ENCODE data around the gene BLOC1S4.

BLOC1S4 gene

GRCh38 chr4:6742507-6742906 lies 26.5 kb downstream of the BLOC1S4 start:
- Histone ChIP-seq H3K4me3 (ENCODE audit: insufficient read depth, low read depth, low read length) (no peak overlapping the region), H3K36me3 (ENCODE audit: control insufficient read depth, insufficient read depth, low read length) (no peaks in the 10 kb centered on the region), H3K4me1 (ENCODE audit: control insufficient read depth, insufficient read depth, low read length) (peaks cover 8% of the 10 kb centered on the region), H3K27ac (ENCODE audit: insufficient read depth, low read depth, low read length, poor library complexity, severe bottlenecking) (no peak overlapping the region), H3K27me3 (ENCODE audit: control insufficient read depth, insufficient read depth, low read length, poor library complexity, severe bottlenecking) (no peaks in the 10 kb centered on the region), H3K9me3 (ENCODE audit: control insufficient read depth, low read length) (no peaks in the 10 kb centered on the region)
- WGBS, 2 experiments, result 86% methylated on average over 2 of the region's 2 CpGs; no CpG with 5 or more reads in 1 of the 2 experiments

GRCh38 chr4:6742989-6743388 lies 27.0 kb downstream of the BLOC1S4 start:
- Histone ChIP-seq H3K9me3 (ENCODE audit: control insufficient read depth, low read length) (no peaks in the 10 kb centered on the region), H3K4me3 (ENCODE audit: insufficient read depth, low read depth, low read length) (no peak overlapping the region), H3K27ac (ENCODE audit: insufficient read depth, low read depth, low read length, poor library complexity, severe bottlenecking) (no peak overlapping the region), H3K27me3 (ENCODE audit: control insufficient read depth, insufficient read depth, low read length, poor library complexity, severe bottlenecking) (no peaks in the 10 kb centered on the region), H3K4me1 (ENCODE audit: control insufficient read depth, insufficient read depth, low read length) (peaks cover 8% of the 10 kb centered on the region), H3K36me3 (ENCODE audit: control insufficient read depth, insufficient read depth, low read length) (no peaks in the 10 kb centered on the region)
- 81 to 82% methylated on average over 11 of the region's 11 CpGs for WGBS, 2 experiments

- 92% methylated on average over 20 of the region's 20 CpGs for WGBS, 2 experiments
- Histone ChIP-seq H3K27me3 (ENCODE audit: control insufficient read depth, insufficient read depth, low read length, poor library complexity, severe bottlenecking) (no peaks in the 10 kb centered on the region), H3K4me3 (ENCODE audit: insufficient read depth, low read depth, low read length) (no peak overlapping the region), H3K36me3 (ENCODE audit: control insufficient read depth, insufficient read depth, low read length) (no peaks in the 10 kb centered on the region), H3K9me3 (ENCODE audit: control insufficient read depth, low read length) (no peaks in the 10 kb centered on the region), H3K4me1 (ENCODE audit: control insufficient read depth, insufficient read depth, low read length) (peaks cover 8% of the 10 kb centered on the region), H3K27ac (ENCODE audit: insufficient read depth, low read depth, low read length, poor library complexity, severe bottlenecking) (no peak overlapping the region)
Measured at GRCh38 chr4:6746721-6747293, 30.8 kb downstream of the BLOC1S4 start.

- Histone ChIP-seq H3K4me1 (ENCODE audit: control insufficient read depth, insufficient read depth, low read length) (peaks cover 8% of the 10 kb centered on the region), H3K36me3 (ENCODE audit: control insufficient read depth, insufficient read depth, low read length) (no peaks in the 10 kb centered on the region), H3K27ac (ENCODE audit: insufficient read depth, low read depth, low read length, poor library complexity, severe bottlenecking) (no peak overlapping the region), H3K4me3 (ENCODE audit: insufficient read depth, low read depth, low read length) (no peak overlapping the region), H3K27me3 (ENCODE audit: control insufficient read depth, insufficient read depth, low read length, poor library complexity, severe bottlenecking) (no peaks in the 10 kb centered on the region), H3K9me3 (ENCODE audit: control insufficient read depth, low read length) (no peaks in the 10 kb centered on the region)
- 92% methylated on average over 11 of the region's 11 CpGs for WGBS, 2 experiments
Measured at GRCh38 chr4:6747294-6748051, 31.5 kb downstream of the BLOC1S4 start.

GRCh38 chr4:6748286-6748685 lies 32.3 kb downstream of the BLOC1S4 start:
- WGBS, 2 experiments, result 94 to 96% methylated on average over 9 of the region's 9 CpGs
- Histone ChIP-seq H3K4me3 (ENCODE audit: insufficient read depth, low read depth, low read length) (no peak overlapping the region), H3K4me1 (ENCODE audit: control insufficient read depth, insufficient read depth, low read length) (peaks cover 8% of the 10 kb centered on the region)

GRCh38 chr4:6749340-6750171 lies 33.6 kb downstream of the BLOC1S4 start:
- 81 to 85% methylated on average over 25 of the region's 25 CpGs for WGBS, 2 experiments
- no peaks in the 10 kb centered on the region for H3K36me3 ChIP-seq (ENCODE audit: control insufficient read depth, insufficient read depth, low read length)
- no peaks in the 10 kb centered on the region for H3K27me3 ChIP-seq (ENCODE audit: control insufficient read depth, insufficient read depth, low read length, poor library complexity, severe bottlenecking)
- H3K4me3 ChIP-seq (ENCODE audit: insufficient read depth, low read depth, low read length), result no peak overlapping the region
- no peaks in the 10 kb centered on the region for H3K9me3 ChIP-seq (ENCODE audit: control insufficient read depth, low read length)
- H3K27ac ChIP-seq (ENCODE audit: insufficient read depth, low read depth, low read length, poor library complexity, severe bottlenecking), result no peak overlapping the region
- peaks cover 8% of the 10 kb centered on the region for H3K4me1 ChIP-seq (ENCODE audit: control insufficient read depth, insufficient read depth, low read length)

More at GRCh38 chr4:6748286-6748685, 32.3 kb downstream of the BLOC1S4 start:
- no peaks in the 10 kb centered on the region for H3K27me3 ChIP-seq (ENCODE audit: control insufficient read depth, insufficient read depth, low read length, poor library complexity, severe bottlenecking)
- H3K27ac ChIP-seq (ENCODE audit: insufficient read depth, low read depth, low read length, poor library complexity, severe bottlenecking), result no peak overlapping the region
- H3K9me3 ChIP-seq (ENCODE audit: control insufficient read depth, low read length), result no peaks in the 10 kb centered on the region
- no peaks in the 10 kb centered on the region for H3K36me3 ChIP-seq (ENCODE audit: control insufficient read depth, insufficient read depth, low read length)

GRCh38 chr4:6750286-6751221 lies 34.6 kb downstream of the BLOC1S4 start:
- Histone ChIP-seq H3K9me3 (ENCODE audit: control insufficient read depth, low read length) (no peaks in the 10 kb centered on the region), H3K4me1 (ENCODE audit: control insufficient read depth, insufficient read depth, low read length) (peaks cover 8% of the 10 kb centered on the region), H3K27me3 (ENCODE audit: control insufficient read depth, insufficient read depth, low read length, poor library complexity, severe bottlenecking) (no peaks in the 10 kb centered on the region), H3K36me3 (ENCODE audit: control insufficient read depth, insufficient read depth, low read length) (no peaks in the 10 kb centered on the region), H3K4me3 (ENCODE audit: insufficient read depth, low read depth, low read length) (no peak overlapping the region), H3K27ac (ENCODE audit: insufficient read depth, low read depth, low read length, poor library complexity, severe bottlenecking) (no peak overlapping the region)
- WGBS, 2 experiments, result 91 to 93% methylated on average over 23 of the region's 23 CpGs

GRCh38 chr4:6751611-6752485 lies 35.9 kb downstream of the BLOC1S4 start:
- WGBS, 2 experiments, result 80% methylated on average over 18 of the region's 18 CpGs
- Histone ChIP-seq H3K36me3 (ENCODE audit: control insufficient read depth, insufficient read depth, low read length) (no peaks in the 10 kb centered on the region), H3K27ac (ENCODE audit: insufficient read depth, low read depth, low read length, poor library complexity, severe bottlenecking) (no peak overlapping the region), H3K4me1 (ENCODE audit: control insufficient read depth, insufficient read depth, low read length) (no peaks in the 10 kb centered on the region), H3K27me3 (ENCODE audit: control insufficient read depth, insufficient read depth, low read length, poor library complexity, severe bottlenecking) (no peaks in the 10 kb centered on the region), H3K4me3 (ENCODE audit: insufficient read depth, low read depth, low read length) (no peak overlapping the region), H3K9me3 (ENCODE audit: control insufficient read depth, low read length) (no peaks in the 10 kb centered on the region)

- Histone ChIP-seq H3K36me3 (ENCODE audit: control insufficient read depth, insufficient read depth, low read length) (no peaks in the 10 kb centered on the region), H3K9me3 (ENCODE audit: control insufficient read depth, low read length) (no peaks in the 10 kb centered on the region), H3K27ac (ENCODE audit: insufficient read depth, low read depth, low read length, poor library complexity, severe bottlenecking) (no peak overlapping the region), H3K4me1 (ENCODE audit: control insufficient read depth, insufficient read depth, low read length) (no peaks in the 10 kb centered on the region), H3K4me3 (ENCODE audit: insufficient read depth, low read depth, low read length) (no peak overlapping the region), H3K27me3 (ENCODE audit: control insufficient read depth, insufficient read depth, low read length, poor library complexity, severe bottlenecking) (no peaks in the 10 kb centered on the region)
- WGBS, 2 experiments, result 97% methylated on average over 6 of the region's 6 CpGs
Measured at GRCh38 chr4:6752486-6752829, 36.5 kb downstream of the BLOC1S4 start.

Measured in ectodermal cell (in vitro differentiated cells).